NCI-H146 treated with DMSO at 0.1 percent for 48 hours (cell line): ENCODE data around the gene STAB1.
"Not testable (repeated sequence)": the region's sequence is repeated elsewhere in the genome, so short reads cannot be mapped to it uniquely, and the experiment has no call there.

ENCODE experiments used
- DNase-seq: peaks from one replicate; lab custom pipeline; 2025; ENCODE audit not compliant: unreplicated experiment; lab: John Stamatoyannopoulos, UW

STAB1 gene

GRCh38 chr3:52523386-52524257, 28.5 kb downstream of the STAB1 start:
- no peak for DNase-seq

- no peak for DNase-seq
These were observed 29.2 kb downstream of the STAB1 start for GRCh38 chr3:52524258-52524751.

DNA sequence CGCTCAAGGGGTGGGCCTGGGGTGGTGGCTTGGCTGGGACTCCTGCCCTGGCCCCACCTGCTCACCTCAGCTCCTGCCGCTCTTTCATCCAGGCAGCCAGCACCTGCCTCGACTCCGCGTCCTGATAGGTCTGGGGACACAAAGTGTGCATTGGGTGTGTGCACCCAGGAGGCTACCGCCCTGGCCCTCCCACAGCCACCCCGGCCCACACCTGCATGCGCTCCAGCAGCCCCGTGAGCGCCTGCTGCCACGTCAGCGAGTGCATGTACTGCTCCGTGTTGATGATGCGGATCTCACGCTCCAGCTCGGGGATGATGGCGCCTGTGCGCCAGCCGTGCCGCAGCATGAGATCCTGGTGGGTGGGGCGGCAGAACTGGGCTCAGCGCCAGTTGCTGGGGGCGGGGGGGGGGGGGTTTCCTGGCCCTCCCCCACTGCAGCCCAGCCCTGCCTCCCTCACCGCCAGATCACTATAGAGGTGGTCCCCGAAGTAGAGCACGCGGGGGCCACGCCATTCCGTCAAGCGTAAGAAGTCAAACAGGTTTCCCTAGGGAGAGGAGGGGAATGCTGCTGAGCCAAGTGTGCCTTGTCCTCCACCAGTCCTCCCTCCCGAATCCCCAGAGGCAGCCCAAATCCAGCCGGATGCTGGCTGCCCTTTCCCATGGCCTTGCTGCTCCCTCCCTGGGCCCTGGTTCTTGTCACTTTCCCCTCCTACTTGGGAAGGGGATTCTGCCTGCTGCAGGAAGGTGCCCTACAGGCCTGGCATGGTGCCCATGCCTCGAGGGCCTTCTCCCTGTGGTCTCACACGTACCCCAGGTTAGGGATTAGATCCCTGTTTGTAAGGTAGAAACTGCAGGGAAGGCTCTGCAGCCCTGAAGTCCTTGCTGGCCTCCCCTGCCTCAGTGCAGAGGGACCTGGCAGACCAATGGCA, 29.9 kb downstream of the STAB1 start:
- no peak for DNase-seq

GRCh38 chr3:52525680-52526561, 30.8 kb downstream of the STAB1 start:
- no peak for DNase-seq

- DNase-seq: not testable (repeated sequence)
These were observed 31.5 kb downstream of the STAB1 start for GRCh38 chr3:52526671-52527038.

- no peak for DNase-seq
These were observed 32.0 kb downstream of the STAB1 start for GRCh38 chr3:52527039-52527731.

DNA sequence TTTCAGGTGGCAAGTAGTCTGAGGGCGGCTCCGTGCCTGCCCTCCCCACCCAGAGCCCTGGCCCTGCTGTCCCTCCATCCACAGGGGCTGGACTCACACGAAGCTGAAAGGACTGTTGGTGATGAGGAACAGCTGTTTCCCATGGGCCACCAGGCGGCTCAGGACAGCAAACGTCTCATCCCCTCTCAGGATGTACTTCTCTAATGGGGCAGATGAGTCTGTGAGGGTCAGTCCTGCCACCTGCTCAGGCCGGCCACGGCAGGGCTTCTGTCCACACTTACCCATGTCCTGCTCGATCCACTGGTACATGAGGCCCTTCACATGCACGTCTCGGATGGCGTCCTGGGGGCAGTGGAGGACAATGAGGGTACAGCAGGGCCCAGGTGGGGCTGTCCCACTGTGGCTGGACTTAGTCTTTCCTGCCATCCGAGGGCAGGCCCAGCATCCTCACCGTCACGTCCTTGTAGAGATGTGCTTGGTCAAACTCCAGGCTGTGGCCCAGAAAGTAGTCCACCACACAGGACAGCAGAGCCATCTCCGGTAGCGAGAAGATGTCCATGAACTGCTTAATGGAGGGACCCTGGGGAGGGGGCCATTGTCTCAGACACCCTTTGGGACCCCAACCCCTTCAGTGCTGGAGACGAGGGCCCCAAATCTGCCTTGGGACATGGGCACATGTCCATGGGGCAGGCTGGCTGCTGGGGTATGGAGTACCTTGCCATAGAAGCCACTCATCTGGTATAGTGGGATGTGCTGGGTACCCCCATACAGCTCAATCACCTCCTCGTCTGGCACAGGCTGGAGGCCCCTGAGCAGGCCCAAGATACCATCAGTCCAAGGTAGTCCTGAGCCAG, 32.8 kb downstream of the STAB1 start:
- no peak for DNase-seq

GRCh38 chr3:52528586-52529375, 33.6 kb downstream of the STAB1 start:
- DNase-seq: no peak

DNA sequence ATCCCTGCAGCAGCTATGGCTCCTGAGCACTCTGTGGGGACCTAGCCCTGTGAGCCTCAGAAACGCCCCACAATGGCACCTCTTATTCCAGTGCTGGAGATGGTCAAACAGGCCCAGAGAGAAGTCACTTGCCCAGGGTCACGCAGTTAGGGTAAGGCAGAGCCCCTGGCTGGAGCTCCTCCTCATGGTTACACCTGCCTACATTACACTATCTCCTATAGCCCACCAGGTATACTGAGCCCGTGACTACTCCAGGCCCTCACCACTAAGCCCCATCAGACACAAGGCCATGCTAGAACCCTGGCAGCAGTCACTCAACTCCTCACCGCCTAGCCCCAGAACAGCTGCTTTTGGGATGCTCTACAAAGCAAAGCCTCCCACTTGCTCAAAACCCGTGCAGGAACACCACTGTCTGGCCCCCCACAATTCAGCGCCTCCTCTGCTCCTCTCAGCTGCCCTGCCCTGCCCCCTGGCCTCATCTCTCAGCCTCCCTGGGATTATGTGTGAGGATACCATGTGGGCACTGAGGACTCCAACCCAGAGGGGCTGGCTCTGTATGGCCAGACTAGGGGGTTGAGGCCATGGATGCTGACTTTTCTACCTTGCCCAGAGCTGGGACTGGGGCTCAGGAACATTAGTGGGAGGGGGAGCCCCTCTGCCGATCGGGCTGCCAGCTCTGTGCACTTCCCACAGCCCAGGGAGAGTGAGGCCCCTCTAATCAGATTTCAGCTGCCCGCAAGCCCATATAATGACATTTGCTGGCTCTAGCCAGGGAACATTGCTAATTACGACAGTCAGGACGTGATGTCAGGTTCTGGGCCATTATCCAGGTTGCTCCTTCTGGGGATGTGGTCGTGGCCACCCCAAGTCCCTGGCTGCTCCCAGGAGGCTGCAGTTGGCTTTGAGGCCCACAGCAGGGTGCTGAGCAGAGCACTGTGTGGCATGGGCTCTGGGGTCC, 34.5 kb downstream of the STAB1 start:
- no peak for DNase-seq

DNA sequence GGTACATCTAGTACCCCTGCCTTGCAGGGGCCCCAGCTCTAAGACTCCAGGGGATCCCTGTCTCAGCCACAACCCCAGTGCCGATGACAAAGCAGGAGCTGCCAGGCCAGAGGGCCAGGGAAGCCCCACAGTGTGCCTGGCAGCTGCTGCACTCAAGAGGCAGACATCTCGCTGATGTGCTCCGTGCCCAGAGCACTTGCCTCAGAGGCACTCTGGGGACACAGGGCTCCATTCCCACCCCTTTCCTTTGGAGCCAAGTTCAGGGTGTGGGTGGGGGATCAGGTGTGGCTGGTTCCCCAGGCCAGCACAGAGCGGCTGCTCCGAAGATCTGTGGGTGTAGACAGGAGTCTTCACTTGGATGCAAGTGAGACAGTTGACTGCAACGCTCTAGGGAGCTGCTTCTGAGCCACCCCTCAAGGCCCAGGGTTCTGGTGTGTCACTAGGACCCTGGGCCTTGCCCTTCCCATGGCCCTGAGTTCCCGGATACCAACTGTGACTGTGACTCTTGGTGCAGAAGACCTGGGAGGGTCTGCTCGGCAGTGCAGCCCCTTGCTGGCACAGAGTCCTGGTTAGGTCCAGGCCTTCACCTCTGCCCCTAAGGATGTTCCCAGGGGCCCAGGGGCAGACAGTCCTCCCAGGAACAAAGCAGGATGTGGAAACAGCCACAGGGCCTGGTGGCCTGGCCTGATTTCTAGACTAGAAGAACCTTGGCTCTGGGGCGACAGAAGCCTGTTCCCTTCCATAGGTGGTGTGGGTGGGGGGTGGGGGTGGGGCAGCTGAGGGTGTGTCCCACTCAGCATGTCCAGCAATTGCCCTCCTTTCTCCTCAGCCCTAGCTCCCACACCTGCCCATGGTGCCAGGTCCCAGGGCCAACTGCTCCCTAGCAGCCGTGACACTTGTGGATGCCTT, 36.0 kb downstream of the STAB1 start:
- DNase-seq: no peak

GRCh38 chr3:52531860-52532516, 36.9 kb downstream of the STAB1 start:
- DNase-seq: no peak

GRCh38 chr3:52532517-52532837, 37.3 kb downstream of the STAB1 start:
- no peak for DNase-seq

DNA sequence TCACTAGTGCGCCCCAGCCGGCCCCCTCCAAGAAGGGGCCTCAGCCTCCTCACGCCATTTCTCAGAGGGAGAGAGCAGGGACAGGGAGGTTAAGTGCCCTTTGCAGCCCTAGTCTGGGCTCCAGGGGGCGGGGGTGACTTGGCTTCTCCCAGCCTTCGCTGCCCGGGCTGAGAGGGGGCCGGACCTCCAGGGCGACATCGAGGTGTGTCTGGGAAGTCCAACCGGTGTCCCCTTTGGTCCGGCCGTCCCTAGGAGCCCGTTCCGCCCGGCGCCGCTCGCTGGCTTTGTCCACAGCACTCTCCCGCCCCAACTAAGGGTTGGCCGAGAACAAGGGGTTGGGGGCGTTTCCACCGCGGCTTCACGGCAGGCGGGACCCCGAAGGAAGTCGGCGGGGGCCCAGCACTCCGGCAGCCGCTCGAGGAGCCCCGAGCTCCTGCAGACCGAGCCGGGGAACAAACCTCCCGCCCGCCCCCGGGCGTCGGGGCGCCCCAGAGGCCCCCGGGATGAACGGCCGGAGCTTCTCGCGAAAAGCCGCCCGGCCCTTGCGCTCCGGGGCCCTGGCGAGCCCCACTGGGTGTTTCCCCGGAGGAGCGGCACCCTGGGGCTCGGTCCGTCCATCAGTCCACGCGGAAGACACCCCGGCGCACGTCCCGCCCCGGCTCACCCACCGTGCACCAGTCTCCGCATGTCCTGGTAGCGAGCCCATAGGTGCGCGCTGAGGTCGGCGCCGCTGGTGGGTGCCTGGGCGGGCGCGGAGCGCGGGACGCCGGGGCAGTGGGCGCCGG, 37.9 kb downstream of the STAB1 start:
- DNase-seq: no peak

GRCh38 chr3:52533623-52534280, 38.6 kb downstream of the STAB1 start, which contains the start of gene NT5DC2:
Gene NT5DC2 (minus strand): TSS chr3:52533857. CDS start chr3:52533737, 120 bp downstream.
- DNase-seq: no peak
